Activated CD4-positive, alpha-beta T cell treated with anti-CD3 and anti-CD28 coated beads for 48 hours (primary cell): ENCODE data around the gene PGGHG.
A peak's percentile ranks its signal among the peaks of the same experiment; 100 is the strongest.
"Not testable (repeated sequence)": the region's sequence is repeated elsewhere in the genome, so short reads cannot be mapped to it uniquely, and the experiment has no call there.

Source experiments
- DNase-seq: peaks from one replicate; pipeline ENCODE4 v3.0.0-alpha.2; 2020

The PGGHG gene

DNA sequence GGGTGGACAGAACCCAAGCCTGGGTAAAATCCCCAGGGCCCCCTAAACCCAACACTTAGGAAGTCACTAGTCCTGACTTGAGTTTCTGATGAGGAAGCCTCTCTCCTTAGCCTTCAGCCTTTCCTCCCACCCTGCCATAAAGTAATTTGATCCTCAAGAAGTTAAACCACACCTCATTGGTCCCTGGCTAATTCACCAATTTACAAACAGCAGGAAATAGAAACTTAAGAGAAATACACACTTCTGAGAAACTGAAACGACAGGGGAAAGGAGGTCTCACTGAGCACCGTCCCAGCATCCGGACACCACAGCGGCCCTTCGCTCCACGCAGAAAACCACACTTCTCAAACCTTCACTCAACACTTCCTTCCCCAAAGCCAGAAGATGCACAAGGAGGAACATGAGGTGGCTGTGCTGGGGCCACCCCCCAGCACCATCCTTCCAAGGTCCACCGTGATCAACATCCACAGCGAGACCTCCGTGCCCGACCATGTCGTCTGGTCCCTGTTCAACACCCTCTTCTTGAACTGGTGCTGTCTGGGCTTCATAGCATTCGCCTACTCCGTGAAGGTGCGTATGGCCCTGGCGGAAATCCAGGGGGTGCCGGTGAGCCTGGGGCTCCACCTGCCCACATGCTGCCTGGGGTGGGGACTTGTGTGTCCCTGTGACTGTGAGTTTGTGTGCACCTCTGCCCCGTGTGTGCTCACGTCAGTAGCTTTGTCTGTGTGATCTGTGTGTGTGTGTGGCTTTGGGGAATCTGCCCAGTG is 25.0 kb downstream of the PGGHG start, which contains the start of gene IFITM1:
TSS of gene IFITM1 (plus strand) at position 254 of the 767 bp plus-strand sequence. CDS start at position 385, 131 bp downstream.
- DNase-seq: peak; percentile 66

DNA sequence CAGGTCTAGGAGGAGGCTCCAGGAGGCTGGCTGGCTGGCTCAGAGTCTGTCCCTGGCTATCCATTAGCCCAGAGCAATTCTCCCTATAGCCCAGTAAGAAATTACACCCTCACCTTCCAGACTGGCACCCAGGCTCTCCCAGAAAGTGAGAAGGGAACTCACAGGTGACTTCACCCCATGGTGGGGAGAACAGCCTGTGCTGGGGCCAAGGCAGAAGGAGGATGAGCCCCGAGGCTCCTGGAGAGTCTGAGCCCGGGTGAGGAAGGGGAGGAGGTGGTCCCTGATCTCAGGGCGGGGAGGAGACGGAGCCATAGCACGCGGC is 25.6 kb downstream of the PGGHG start:
- not testable (repeated sequence) for DNase-seq

DNA sequence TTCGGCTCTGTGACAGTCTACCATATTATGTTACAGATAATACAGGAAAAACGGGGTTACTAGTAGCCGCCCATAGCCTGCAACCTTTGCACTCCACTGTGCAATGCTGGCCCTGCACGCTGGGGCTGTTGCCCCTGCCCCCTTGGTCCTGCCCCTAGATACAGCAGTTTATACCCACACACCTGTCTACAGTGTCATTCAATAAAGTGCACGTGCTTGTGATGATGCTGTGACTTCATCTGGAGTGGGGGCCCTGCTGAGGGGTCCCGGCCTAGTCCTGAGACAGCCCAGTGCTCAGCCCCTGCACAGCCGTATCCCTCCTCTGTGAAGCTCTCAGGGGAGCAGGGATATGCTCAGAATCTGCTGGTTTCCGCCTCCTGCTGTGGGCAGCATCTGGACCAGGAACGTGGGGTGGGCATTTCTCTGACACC is 26.1 kb downstream of the PGGHG start:
- peak; percentile 41 for DNase-seq

DNA sequence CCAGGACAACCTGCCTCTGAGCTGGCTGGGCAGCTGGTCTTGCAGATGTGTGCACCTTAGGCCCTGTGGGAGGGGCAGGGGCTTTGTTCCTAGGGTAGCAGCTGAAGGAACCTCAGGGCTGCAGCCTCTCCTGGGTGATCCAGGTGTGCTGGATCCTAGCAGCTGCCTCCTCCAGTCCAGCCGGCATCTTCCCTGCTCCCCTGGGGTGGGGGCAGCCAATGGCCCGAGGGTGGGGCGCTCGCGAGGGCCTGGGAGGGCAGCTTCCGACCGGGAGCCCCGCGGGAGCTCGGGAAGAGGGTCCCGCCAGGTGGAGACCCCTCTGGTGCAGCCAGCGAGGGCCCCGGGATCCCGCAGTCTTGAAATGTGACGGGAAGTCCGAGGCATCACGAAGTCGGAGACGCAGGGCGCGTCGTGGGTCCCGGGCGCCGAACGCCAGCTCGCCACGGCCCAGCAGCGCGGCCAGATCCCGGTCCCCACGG is 26.6 kb downstream of the PGGHG start:
- no peak for DNase-seq

DNA sequence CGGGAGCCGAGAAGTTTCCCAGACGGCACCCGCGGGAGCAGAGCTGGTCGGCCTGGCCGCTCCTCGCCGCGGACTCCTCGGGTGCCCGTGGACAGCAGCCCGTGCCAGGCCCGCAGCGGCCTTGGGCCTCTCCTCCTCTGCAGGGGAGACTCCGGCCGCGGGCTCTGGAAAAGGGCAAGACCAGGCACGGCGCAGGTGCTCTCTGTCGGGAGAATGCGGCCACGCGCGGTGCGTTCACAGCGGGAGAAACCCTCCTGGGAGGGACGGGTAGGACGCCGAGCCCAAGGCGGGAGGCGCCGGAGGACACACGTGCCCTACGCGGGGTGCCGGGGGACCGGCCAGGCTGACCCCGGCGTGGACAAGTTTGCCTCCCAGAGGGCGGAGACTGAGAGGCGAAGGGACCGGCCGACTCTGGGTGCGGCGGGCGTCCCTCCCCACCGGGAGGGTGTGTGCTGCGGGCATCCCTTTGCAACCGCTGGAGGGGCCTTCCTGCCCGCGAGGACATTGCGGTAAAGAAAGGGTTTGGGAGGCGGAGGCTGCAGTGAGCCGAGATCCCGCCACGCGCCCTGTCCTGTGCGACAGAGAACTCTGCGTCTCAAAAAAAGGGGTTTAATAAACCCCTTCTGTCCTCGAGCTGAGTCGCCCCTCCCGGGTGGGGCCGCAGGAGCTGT is 27.2 kb downstream of the PGGHG start:
- DNase-seq: peak; percentile 40

DNA sequence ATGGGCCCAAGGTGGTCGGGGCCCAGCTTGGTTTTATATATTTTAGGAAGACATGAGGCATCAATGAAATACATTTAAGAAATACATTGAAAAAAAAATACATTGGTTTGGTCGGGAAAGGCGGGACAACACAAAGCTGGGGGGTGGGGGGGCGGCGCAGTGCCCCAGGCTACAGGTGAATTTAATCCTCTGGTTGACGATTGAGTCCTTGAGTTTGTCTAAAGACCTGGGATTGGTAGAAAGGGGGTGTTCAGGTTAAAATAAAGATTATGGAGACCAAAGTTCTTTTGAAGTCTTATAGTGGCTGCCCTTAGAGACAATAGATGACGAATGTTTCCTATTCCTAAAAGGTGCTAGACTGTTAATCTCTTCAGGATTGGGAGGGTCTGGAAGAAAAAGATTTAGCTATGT is 28.0 kb downstream of the PGGHG start:
- DNase-seq: no peak

DNA sequence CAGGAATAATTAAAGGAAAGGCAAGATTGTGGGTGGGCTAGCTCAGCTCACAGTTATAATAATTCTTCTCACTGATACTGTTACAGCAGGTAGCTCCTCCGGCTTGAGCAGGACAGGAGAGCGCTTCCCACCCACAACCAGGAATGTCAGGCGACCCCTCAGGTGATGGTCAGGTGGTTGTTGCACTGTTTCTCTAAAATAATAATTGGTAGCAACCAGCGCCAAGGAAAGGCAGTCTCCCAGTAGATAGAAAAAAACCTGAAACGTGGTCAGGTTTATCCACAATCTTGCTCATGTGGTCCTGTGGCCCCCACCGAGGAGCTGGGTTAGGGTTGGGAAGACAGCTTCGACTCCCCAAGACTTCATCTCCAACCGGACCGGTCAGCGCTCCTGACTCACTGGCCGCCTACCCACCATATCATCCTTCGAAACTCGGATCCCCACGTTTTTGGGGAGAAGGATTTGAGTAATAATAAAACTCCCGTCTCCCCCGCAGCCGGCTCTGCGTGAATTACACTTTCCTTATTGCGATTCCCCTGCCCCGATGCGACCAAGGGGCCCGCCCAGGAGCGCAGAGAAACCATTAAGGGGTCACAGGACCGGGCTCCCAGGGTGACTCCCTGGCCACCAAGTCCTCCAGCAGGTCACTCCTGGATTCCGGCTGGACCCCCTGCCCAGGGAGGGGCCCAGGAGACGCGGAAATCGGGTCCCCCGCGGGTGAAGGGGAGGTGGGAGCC is 28.9 kb downstream of the PGGHG start:
- DNase-seq: not testable (repeated sequence)

DNA sequence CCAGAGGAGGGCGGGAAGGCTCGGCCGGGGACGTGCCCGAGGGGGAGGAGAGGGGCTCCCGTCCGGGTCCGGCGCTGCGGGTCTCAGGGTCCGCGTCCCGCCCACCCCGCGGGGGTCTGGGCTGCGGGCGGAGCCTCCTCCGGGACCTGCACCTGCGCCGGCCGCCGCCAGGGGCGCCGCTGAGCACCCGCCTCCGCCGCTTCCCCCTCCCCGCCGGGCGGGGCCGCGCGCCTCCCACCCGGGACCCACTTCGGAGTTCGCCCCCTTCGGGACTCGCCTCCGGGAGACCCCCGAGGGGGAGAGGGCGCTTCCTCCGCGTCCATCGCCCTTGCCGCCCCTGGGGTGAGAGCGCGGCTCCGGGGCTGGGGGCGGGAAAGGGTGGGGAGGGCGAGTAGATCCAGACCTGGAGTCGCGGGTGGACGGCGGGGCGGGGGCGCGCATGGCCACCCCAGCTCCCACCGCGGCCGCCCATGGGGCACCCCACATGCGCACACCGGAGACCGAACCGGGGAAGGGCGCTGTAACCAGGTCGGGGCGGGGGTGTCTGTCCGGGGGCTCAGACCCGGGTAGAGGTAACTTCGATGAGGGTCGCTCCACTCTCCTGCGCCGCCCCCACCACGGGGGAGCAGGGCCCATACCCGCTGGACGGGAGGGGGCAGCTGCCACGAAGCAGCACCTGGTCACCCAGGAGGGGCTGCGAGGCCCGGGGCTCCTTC is 29.6 kb downstream of the PGGHG start:
- DNase-seq: not testable (repeated sequence)

DNA sequence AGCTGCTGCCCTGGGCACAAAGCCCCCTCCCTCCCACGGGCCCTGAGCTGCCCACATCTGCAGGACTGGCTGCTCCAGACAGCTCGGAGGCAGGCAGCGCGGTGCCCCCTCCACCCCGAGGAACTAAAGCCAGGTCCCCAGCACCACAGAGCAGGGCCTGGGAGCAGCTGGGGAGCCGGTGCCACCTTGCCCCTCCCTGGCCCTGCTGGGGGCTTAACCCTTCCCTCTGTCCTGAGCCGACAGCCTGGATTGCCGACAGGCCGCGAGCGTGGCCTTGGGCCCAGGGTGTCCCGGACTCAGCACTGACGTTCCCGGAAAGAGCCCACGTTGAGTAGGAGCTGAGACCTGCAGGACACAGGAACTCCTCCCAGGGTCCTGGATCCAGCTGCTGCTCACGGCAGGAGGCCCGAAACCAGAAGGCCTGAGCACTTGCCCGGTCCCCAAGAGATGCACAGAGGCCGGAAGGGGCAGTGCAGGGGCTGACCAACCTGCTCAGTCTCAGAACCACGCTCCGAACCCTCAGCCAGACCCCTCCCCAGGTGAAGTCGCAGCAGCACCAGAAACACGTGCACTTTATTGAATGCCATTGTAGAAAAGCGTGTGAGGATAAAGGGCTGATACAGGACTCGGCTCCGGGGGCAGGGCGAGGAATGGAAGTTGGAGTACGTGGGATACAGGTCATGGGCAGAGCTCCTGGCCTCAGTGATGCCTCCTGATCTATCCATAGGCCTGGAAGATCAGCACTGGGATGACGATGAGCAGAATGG is 30.4 kb downstream of the PGGHG start:
- DNase-seq: peak; percentile 45

DNA sequence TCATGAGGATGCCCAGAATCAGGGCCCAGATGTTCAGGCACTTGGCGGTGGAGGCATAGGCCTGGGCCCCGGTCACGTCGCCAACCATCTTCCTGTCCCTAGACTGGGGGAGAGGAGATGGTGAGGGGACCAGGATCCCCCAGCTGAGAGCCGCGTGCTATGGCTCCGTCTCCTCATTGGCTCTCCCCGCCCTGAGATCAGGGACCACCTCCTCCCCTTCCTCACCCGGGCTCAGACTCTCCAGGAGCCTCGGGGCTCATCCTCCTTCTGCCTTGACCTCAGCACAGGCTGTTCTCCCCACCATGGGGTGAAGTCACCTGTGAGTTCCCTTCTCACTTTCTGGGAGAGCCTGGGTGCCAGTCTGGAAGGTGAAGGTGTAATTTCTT is 31.0 kb downstream of the PGGHG start:
- peak; percentile 49 for DNase-seq

DNA sequence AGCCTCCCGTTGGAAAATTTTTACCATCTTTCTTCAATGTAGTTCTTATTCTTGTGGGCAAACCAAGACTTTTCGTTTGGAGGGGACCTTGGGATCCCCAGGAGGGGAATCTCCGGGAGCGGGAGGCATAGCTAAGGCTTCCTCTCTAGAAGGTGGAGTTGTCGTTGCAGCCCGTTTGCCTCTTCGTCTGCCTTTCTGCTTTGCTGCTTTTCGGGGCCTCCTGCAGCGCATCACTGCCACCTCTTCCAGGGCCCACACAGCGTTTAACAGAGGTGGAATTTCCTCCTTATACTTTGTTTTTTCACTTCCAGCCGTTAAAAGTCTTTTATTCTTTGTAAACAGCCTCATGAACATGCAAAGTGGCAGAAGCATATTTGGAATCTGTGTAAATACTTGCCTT is 35.2 kb downstream of the PGGHG start:
- no peak for DNase-seq

DNA sequence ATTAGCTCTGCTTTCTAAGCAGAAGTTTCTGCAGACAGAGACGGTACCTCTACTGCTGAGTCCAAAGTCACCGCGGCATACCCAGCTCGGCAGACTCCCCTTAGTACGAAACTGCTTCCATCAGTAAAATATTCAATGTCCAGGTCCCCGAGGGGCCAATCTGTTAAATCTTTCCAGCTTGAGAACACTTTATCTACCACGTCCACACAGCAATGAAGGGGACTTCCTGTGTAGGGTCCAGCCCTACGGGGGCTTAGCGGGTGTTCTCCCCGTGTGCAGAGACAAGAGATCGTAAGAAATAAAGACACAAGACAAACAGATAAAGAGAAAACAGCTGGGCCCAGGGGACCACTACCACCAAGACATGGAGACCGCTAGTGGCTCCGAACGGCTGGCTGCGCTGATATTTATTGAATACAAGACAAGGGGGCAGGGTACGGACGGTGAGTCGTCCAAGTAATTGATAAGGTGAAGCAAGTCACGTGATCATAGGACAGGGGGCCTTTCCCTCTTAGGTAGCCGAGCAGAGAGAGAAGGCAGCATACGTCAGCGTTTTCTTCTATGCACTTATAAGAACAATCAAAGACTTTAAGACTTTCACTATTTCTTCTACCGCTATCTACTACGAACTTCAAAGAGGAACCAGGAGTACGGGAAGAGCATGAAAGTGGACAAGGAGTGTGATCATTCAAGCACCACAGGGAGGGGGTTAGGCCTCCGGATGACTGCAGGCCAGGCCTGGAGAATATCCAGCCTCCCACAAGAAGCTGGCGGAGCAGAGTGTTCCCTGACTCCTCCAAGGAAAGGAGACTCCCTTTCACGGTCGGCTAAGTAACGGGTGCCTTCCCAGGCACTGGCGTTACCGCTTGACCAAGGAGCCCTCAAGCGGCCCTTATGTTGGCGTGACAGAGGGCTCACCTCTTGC is 35.9 kb downstream of the PGGHG start:
- not testable (repeated sequence) for DNase-seq

DNA sequence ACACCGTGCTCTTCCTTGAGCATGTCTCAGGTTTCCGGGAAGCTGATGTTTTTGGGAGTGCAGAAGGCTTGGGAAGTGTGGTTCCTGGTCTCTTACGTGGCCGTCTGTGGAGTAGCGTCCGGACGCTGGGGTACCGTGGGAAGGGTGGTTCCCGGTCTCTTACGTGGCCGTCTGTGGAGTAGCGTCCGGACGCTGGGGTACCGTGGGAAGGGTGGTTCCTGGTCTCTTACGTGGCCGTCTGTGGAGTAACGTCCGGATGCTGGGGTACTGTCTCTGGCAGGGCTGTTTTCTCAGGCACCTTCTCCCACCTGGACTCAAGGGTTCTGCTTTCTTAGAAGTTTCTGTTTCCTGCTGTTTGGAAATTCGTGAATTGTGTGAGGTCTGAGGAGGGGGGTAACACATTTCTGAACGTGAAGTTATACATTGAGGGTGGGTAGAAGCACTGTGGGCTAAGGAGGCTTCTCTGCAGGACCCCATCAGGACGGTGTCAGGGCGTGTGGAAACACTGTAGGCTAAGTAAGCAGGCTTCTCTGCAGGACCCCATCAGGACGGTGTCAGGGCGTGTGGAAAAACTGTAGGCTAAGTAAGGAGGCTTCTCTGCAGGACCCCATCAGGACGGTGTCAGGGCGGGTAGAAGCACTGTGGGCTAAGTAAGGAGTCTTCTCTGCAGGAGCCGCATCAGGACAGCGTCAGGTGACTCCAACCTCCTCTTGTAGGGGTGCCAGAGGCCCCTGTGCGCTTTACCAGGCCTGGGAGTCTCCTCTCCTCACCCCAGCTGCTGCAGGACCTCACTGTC is 37.1 kb downstream of the PGGHG start:
- no peak for DNase-seq

DNA sequence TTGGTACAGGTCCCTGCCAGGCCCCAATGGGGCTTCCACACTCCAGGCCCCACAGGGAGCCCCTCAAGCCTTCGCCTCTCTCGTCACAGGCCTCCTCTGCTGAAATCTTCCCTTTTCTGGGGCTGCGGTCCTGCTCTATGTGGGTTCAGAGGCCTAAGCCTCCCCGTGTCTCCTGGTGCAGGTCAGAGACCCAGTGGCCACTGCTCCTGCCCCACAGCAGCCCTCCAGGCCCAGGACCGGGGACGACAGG is 37.6 kb downstream of the PGGHG start:
- DNase-seq: no peak

DNA sequence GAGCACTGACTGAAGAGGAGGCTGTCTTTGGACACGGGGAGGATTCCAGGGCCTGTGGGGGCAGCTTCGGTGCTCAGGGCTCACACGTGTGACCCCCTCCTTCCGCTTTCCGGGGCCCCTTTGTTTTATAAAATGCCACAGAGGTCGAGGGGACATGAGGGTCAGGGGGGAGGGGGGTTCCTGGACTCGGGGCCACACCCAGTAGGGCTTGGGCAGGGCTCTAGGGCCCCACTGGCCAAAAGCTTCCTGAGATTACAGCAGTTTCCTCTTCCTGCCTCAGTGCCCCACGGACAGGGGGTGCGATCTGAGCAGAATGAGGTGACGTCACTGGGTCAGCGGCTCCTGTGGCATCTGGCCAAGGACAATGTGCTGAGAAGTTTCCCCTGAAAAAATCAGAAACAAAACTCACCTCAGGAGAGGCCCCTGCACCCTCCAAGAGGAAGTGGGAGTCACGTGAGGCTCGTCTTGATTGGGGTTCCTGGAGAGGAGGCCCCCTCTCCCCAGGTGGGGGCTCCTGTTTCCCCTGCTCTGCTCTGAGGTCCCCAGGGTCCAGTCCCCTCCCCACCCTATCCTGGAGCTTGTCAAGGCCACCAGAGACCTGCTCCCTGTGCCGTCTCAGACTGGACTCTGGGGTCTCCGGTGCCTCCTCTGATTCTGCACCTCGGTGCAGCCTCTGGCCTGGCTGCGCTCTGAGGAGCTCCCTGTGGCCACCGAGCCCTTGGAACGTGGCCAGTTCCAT is 38.1 kb downstream of the PGGHG start:
- DNase-seq: peak; percentile 79

DNA sequence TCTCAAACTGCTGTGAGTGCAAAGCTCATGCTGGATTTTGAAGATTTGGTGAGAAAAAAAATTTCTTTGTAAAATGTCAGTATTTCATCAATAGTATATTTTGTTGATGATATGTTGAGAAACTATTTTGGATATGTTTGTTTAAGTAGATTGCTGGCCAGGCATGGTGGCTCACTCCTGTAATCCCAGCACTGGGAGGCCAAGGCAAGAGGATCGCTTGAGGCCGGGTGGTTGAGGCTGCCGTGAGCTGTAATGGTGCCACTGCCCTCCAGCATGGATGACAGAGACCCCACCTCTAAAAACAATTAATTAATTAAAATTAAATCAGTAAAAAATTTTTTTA is 38.6 kb downstream of the PGGHG start:
- DNase-seq: no peak

DNA sequence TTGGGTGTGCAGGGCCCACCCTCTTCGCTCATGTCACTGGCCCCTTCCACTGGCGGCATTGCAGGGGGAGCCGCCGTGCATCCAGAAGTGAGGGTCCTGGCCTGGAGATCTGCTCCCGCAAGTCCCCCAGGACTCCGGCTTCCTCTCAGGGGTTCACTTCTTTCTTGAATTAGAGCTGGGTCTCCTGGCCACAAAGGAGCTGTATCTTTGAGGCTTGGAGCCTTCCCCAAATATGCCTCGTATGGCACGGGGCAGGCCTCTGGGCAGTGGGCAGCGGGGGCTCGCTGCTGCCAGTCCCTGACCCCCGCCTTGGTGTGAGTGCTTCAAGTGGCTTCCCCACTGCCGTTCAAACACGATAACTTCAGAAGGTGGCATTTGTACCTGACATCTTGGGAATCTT is 39.1 kb downstream of the PGGHG start:
- no peak for DNase-seq

DNA sequence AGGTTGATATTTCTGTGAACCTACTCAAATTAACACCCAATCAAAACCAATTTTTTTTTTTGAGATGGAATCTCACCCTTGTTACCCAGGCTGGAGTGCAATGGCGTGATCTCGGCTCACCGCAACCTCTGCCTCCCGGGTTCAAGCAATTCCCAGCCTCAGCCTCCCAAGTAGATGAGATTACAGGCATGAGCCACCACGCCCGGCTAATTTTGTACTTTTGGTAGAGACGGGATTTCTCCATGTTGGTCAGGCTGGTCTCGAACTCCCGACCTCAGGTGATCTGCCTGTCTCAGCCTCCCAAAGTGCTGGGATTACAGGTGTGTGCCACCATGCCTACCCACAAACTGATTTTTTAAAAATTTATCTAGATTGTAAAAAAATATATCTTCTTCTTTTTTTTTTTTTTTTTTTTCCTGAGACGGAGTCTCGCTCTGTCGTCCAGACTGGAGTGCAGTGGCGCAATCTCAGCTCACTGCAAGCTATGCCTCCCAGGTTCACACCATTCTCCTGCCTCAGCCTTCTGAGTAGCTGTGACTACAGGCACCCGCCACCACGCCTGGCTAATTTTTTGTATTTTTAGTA is 39.7 kb downstream of the PGGHG start:
- not testable (repeated sequence) for DNase-seq

DNA sequence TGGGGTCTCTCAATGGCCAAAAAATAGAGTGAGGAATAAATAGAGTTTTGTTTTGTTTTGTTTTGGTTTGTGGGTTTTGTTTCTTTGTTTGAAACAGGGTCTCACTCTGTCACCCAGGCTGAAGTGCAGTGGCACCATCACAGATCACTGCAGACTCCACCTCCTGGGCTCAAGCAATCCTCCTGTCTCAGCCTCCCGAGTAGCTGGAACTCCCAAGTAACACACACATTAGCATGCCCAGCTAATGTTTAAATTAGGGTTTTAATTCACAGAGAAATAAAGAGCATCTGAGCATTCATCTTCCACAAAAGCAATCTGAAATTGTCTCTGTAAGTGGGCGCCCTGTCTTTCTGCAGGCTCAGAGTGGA is 40.9 kb downstream of the PGGHG start:
- DNase-seq: no peak

DNA sequence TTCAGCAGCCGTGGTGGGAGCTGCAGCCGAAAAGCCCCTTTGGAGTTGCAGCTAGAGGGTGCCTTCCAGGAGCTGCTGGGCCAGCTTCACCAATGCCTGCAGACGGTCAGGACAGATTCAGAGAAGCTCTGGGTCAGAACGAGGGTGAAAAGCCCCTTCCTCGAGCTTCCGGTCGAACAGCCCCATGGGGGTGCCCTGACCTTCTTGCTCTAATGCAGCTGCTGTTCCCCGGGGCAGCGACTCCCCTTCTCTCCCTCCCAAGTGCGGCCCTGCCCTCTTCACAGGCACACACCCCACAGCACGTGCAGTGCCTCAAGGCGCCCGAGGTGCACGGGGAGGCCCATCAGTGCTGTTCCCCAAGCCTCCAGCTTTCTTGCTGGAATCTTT is 41.4 kb downstream of the PGGHG start:
- no peak for DNase-seq
